ENCODE data around the gene PRPSAP1. TPM values are rescaled to one million over a fixed set of nuclear protein-coding genes. Genes with fewer than 3 reads are reported as not detected.
A peak's percentile ranks its signal among the peaks of the same experiment; 100 is the strongest.

PRPSAP1 gene
- polyA plus RNA-seq, 3 donors: 45.8 to 58.2 (median 51.2) TPM

DNA sequence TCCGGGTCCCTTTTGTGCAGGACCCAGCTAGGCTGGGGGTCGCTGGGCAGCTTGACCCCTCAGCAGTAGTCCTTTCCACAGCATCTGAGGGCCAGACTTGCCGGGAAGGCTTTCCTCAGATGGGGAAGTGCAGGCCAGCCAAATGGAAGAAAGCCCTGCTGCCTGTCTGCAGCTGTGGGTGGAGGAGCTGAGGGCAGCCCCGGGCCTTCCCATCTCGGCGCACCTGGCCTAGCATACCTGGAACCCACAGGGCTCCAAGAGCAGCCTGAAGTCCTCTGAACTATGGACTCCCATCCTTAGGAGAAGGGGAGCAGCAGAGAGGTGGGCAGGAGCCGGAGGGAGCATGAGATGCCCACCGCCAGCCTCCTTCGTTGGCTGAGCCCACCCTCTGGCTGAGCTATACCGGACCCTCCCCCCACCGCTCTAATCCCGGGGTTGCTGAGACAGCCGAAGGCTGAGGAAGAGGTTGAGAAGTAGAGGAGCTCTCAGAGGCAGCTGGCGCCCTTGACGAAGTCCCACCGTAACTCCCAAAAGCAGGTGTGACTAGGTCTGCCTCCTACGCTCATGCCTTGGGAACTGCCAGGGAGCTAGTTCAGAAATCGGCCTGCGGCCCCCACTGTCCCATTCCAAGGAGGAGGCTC is 75.3 kb downstream of the PRPSAP1 start:
- no peak overlapping the region for H3K4me2 ChIP-seq (replicated peaks; ENCODE audit: extremely low read depth, low read length, poor library complexity, severe bottlenecking)
- no peaks in the 10 kb centered on the region for H3K79me2 ChIP-seq (ENCODE audit: insufficient read depth, low read length)
- H3K36me3 ChIP-seq (replicated peaks in 1 of 2; ENCODE audit: control insufficient read depth in 1 of 2, insufficient read depth in 2 of 2, low read length in 2 of 2): no peaks in the 10 kb centered on the region
- no peak overlapping the region for H3K4me3 Mint-ChIP-seq
- no peak overlapping the region for H3K4me3 ChIP-seq (replicated peaks in 1 of 3; ENCODE audit: low read depth in 2 of 3, low read length in 3 of 3)
- no peak overlapping the region for H3K9ac ChIP-seq (ENCODE audit: insufficient read depth, low read length, poor library complexity, severe bottlenecking)
- H3K9me3 Mint-ChIP-seq: no peaks in the 10 kb centered on the region
- no peaks in the 10 kb centered on the region for H3K9me3 ChIP-seq (replicated peaks in 1 of 2; ENCODE audit: control insufficient read depth in 1 of 2, insufficient read depth in 1 of 2, low read length in 2 of 2)
- no peak for DNase-seq
- peak overlapping the region in 1 of 7 donors; percentile 18 for H3K27ac Mint-ChIP-seq
- TF ChIP-seq CTCF (IDR thresholded peaks at IDR 0.05): no peak
- intact Hi-C loops (cut with micrococcal nuclease): loop anchor here in 1 of 2 donors (2.0 to 10.0 kb wide), 3 partner anchors 36 to 158 kb away; partner anchors contain the start of gene RNF157
- H3K27ac ChIP-seq (ENCODE audit: low read depth in 1 of 2, low read length in 2 of 2): no peak overlapping the region
- no peaks in the 10 kb centered on the region for H3K36me3 Mint-ChIP-seq
- H3K4me1 Mint-ChIP-seq: peaks cover 5% of the 10 kb centered on the region
- peaks cover 2 to 5% (median 5%) of the 10 kb centered on the region in 3 donors for H3K27me3 Mint-ChIP-seq (ENCODE audit: low read depth in 3 of 3)
- 92% methylated on average over 15 of the region's 19 CpGs for WGBS (ENCODE audit: insufficient coverage)
- no peak overlapping the region for H2AFZ ChIP-seq (ENCODE audit: insufficient read depth, low read depth, low read length, poor library complexity, severe bottlenecking)
- H4K20me1 ChIP-seq (ENCODE audit: insufficient read depth, low read length): no peaks in the 10 kb centered on the region
- H3K4me1 ChIP-seq (ENCODE audit: control insufficient read depth in 1 of 2, insufficient read depth in 2 of 2, low read length in 2 of 2): peaks cover 7 to 9% of the 10 kb centered on the region in 2 donors
- no peaks in the 10 kb centered on the region for H3K27me3 ChIP-seq (ENCODE audit: control insufficient read depth in 2 of 2, insufficient read depth in 2 of 2, low read length in 2 of 2)

DNA sequence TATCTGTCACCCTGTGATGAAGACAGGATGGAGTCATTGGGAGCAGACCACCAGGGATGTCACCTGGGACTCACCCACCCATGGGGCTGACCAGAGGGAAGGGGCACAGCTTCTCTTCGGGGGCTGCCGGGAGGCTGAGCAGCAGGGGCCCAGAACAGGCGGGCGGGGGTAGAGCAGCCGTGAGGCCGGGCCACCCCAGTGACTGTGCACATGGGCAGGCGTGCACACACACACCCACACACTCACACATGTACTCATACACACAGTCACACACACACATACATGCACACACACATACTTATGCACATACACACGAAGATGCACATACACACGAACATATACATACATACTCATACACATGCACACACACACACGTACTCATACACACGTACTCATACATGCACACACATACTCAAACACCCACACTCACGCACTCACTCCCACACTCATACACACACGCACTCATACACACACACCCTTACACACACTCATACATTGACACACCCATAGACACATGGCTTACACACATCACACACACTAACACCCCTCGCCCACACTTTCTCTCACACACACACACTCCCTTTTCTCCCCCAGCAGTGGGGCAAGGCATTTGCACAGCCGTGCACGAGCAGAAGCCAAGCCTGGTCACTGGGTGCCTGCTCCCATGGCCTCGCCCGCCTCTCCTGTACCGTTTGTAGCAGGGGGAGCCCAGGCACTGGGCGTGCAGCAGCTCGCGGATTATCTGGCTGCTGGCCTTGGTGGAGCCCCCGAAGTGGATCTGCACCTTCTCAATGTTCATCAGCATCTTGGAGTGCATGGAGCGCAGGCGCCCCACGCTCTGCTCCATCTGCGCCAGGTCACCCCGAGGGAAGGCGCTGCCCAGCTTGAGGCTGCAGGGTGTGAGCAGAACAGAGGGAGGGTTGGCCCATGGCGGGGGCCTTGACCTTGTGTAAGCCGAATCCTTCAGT is 76.1 kb downstream of the PRPSAP1 start:
- peaks cover 0 to 5% (median 4%) of the 10 kb centered on the region in 3 donors for H3K27me3 Mint-ChIP-seq (ENCODE audit: low read depth in 3 of 3)
- H3K4me2 ChIP-seq (replicated peaks; ENCODE audit: extremely low read depth, low read length, poor library complexity, severe bottlenecking): no peak overlapping the region
- H4K20me1 ChIP-seq (ENCODE audit: insufficient read depth, low read length): no peaks in the 10 kb centered on the region
- TF ChIP-seq CTCF (IDR thresholded peaks at IDR 0.05): no peak
- intact Hi-C loops (cut with micrococcal nuclease): loop anchor here in 1 of 2 donors (2.0 to 10.0 kb wide), 3 partner anchors 35 to 157 kb away; partner anchors contain the start of gene RNF157
- H3K79me2 ChIP-seq (ENCODE audit: insufficient read depth, low read length): no peaks in the 10 kb centered on the region
- H3K9me3 Mint-ChIP-seq: no peaks in the 10 kb centered on the region
- WGBS (ENCODE audit: insufficient coverage): 93% methylated on average over 28 of the region's 31 CpGs
- no peaks in the 10 kb centered on the region for H3K36me3 Mint-ChIP-seq
- DNase-seq: no peak
- H3K9me3 ChIP-seq (replicated peaks in 1 of 2; ENCODE audit: control insufficient read depth in 1 of 2, insufficient read depth in 1 of 2, low read length in 2 of 2): no peaks in the 10 kb centered on the region
- no peak overlapping the region for H3K4me3 Mint-ChIP-seq
- H3K9ac ChIP-seq (ENCODE audit: insufficient read depth, low read length, poor library complexity, severe bottlenecking): no peak overlapping the region
- H2AFZ ChIP-seq (ENCODE audit: insufficient read depth, low read depth, low read length, poor library complexity, severe bottlenecking): no peak overlapping the region
- no peaks in the 10 kb centered on the region for H3K36me3 ChIP-seq (replicated peaks in 1 of 2; ENCODE audit: control insufficient read depth in 1 of 2, insufficient read depth in 2 of 2, low read length in 2 of 2)
- H3K27ac ChIP-seq (ENCODE audit: low read depth in 1 of 2, low read length in 2 of 2): no peak overlapping the region
- H3K4me1 Mint-ChIP-seq: peaks cover 11% of the 10 kb centered on the region
- H3K27ac Mint-ChIP-seq: peak overlapping the region in 1 of 7 donors; percentile 26
- no peaks in the 10 kb centered on the region for H3K27me3 ChIP-seq (ENCODE audit: control insufficient read depth in 2 of 2, insufficient read depth in 2 of 2, low read length in 2 of 2)
- H3K4me1 ChIP-seq (ENCODE audit: control insufficient read depth in 1 of 2, insufficient read depth in 2 of 2, low read length in 2 of 2): peaks cover 15 to 17% of the 10 kb centered on the region in 2 donors
- no peak overlapping the region for H3K4me3 ChIP-seq (replicated peaks in 1 of 3; ENCODE audit: low read depth in 2 of 3, low read length in 3 of 3)
